GM23338 (cell line): ENCODE measurements around the gene HPS3. TPM values are rescaled to one million over a fixed set of nuclear protein-coding genes. Genes with fewer than 3 reads are reported as not detected.

ENCODE experiments used
- ATAC-seq: fragments of 200-7000 bp; cut with Tn5 transposase; 3 replicates; pipeline ENCODE4 v1.9.1; 2020
- DNase-seq: peaks from one replicate; pipeline ENCODE4 v3.0.0-alpha.2; 2015; ENCODE audit warnings: low spot score
- H2AFZ ChIP-seq: fragments of 200-600 bp; sonication (generic); 2 replicates; pipeline ENCODE4 v1.8.0; 2016; ENCODE audit warnings: antibody characterized with exemption, mild to moderate bottlenecking, moderate library complexity
- H3F3A ChIP-seq: fragments of 200-600 bp; sonication (generic); replicated peaks from 2 replicates; pipeline ENCODE4 v1.8.0; 2017; ENCODE audit warnings: antibody characterized with exemption, mixed run types, low read depth
- H3K27ac ChIP-seq: fragments of 200-600 bp; sonication (generic); 2 replicates; pipeline ENCODE4 v1.6.1; 2016; ENCODE audit warnings: low read depth
- H3K27me3 ChIP-seq: fragments of 200-600 bp; sonication (generic); 2 replicates; pipeline ENCODE4 v1.8.0; 2016; ENCODE audit warnings: mild to moderate bottlenecking, mixed run types, moderate library complexity; ENCODE audit not compliant: insufficient read depth
- H3K36me3 ChIP-seq: fragments of 200-600 bp; sonication (generic); 2 replicates; pipeline ENCODE4 v1.8.0; 2016; ENCODE audit warnings: mild to moderate bottlenecking; ENCODE audit not compliant: insufficient read depth
- H3K4me1 ChIP-seq: fragments of 200-600 bp; sonication (generic); 2 replicates; pipeline ENCODE4 v1.8.0; 2016; ENCODE audit warnings: mild to moderate bottlenecking, moderate library complexity; ENCODE audit not compliant: insufficient read depth
- H3K4me2 ChIP-seq: fragments of 200-600 bp; sonication (generic); 2 replicates; pipeline ENCODE4 v1.7.1; 2017; ENCODE audit warnings: mixed run types
- H3K4me3 ChIP-seq: fragments of 200-600 bp; sonication (generic); 2 replicates; pipeline ENCODE4 v1.6.1; 2016; ENCODE audit warnings: mixed run types
- H3K79me2 ChIP-seq: fragments of 200-600 bp; sonication (generic); replicated peaks from 2 replicates; pipeline ENCODE4 v1.8.0; 2017; ENCODE audit warnings: mild to moderate bottlenecking; ENCODE audit not compliant: insufficient read depth
- H3K9me2 ChIP-seq: fragments of 200-600 bp; sonication (generic); 2 replicates; pipeline ENCODE4 v1.8.0; 2017; ENCODE audit not compliant: insufficient read depth
- H4K20me1 ChIP-seq: fragments of 200-600 bp; sonication (generic); replicated peaks from 2 replicates; pipeline ENCODE4 v1.8.0; 2017; ENCODE audit warnings: mild to moderate bottlenecking; ENCODE audit not compliant: insufficient read depth
- H3K27ac Mint-ChIP-seq: 2 replicates; pipeline ENCODE4 v1.8.0; 2020; ENCODE audit warnings: inconsistent platforms, mild to moderate bottlenecking, moderate library complexity, mixed read lengths
- H3K27me3 Mint-ChIP-seq: 3 replicates; pipeline ENCODE4 v1.8.0; 2022; ENCODE audit warnings: low read depth, mild to moderate bottlenecking, moderate library complexity, mixed read lengths, inconsistent platforms; ENCODE audit not compliant: insufficient read depth, poor library complexity
- H3K36me3 Mint-ChIP-seq: 3 replicates; pipeline ENCODE4 v1.8.0; 2021; ENCODE audit warnings: low read depth, mild to moderate bottlenecking, inconsistent platforms, moderate library complexity, mixed read lengths
- H3K4me1 Mint-ChIP-seq: 3 replicates; pipeline ENCODE4 v1.8.0; 2020; ENCODE audit warnings: mild to moderate bottlenecking, inconsistent platforms, mixed read lengths
- H3K4me3 Mint-ChIP-seq: 3 replicates; pipeline ENCODE4 v1.8.0; 2021; ENCODE audit warnings: moderate library complexity, mild to moderate bottlenecking, inconsistent platforms, mixed read lengths
- H3K9me3 Mint-ChIP-seq: 3 replicates; pipeline ENCODE4 v1.8.0; 2020; ENCODE audit warnings: moderate library complexity, mild to moderate bottlenecking, inconsistent platforms, mixed read lengths
- CREB1 ChIP-seq: fragments of 250-450 bp; sonication (Bioruptor Pico); IDR thresholded peaks from 2 replicates; pipeline ENCODE4 v1.5.0; 2020; ENCODE audit warnings: low read depth, mild to moderate bottlenecking, moderate library complexity
- EZH2 ChIP-seq: fragments of 200-600 bp; sonication (generic); IDR thresholded peaks from one replicate; pipeline ENCODE4 v1.8.0; 2017; ENCODE audit warnings: antibody characterized with exemption, mild to moderate bottlenecking, low read depth; ENCODE audit not compliant: unreplicated experiment
- EZH2phosphoT487 ChIP-seq: fragments of 200-600 bp; sonication (generic); IDR thresholded peaks from one replicate; pipeline ENCODE4 v1.8.1; 2018; ENCODE audit warnings: antibody characterized with exemption; ENCODE audit not compliant: unreplicated experiment
- JUNB ChIP-seq: IDR thresholded peaks from one replicate; pipeline ENCODE4 v1.6.1; 2016; ENCODE audit warnings: antibody characterized with exemption; ENCODE audit not compliant: unreplicated experiment
- NANOG ChIP-seq: IDR thresholded peaks from 2 replicates; pipeline ENCODE4 v1.6.1; 2016; ENCODE audit warnings: antibody characterized with exemption, borderline replicate concordance
- POLR2AphosphoS5 ChIP-seq: IDR thresholded peaks from 2 replicates; pipeline ENCODE4 v1.6.1; 2016; ENCODE audit warnings: antibody characterized with exemption, low read depth
- REST ChIP-seq: IDR thresholded peaks from one replicate; pipeline ENCODE4 v1.6.1; 2018; ENCODE audit warnings: antibody characterized with exemption; ENCODE audit not compliant: unreplicated experiment
- STAT1 ChIP-seq: IDR thresholded peaks from one replicate; pipeline ENCODE4 v1.6.1; 2016; ENCODE audit warnings: antibody characterized with exemption; ENCODE audit not compliant: unreplicated experiment
- ZNF114 ChIP-seq: fragments of 250-450 bp; sonication (Bioruptor Pico); IDR thresholded peaks from 2 replicates; pipeline ENCODE4 v1.5.0; 2020; ENCODE audit warnings: mild to moderate bottlenecking, moderate library complexity
- ZNF331 ChIP-seq: fragments of 250-450 bp; sonication (Bioruptor Pico); IDR thresholded peaks from 2 replicates; pipeline ENCODE4 v1.5.0; 2020; ENCODE audit warnings: low read depth, mild to moderate bottlenecking, moderate library complexity
- polyA plus RNA-seq: library from polyadenylated mRNA; unstranded; fragments of >200 nt; fragmentation: Nextera tagmentation; extraction: Ambion mirVana; gene quantifications from 2 replicates; pipeline ENCODE4 v1.2.1, GENCODE V29; 2016
- total RNA-seq: library from RNA; depleted of rRNA; stranded (reverse); fragments of >200 nt; shearing (Covaris generic); gene quantifications from 2 replicates; pipeline ENCODE4 v1.2.3, GENCODE V29; 2014
- TF ChIP-seq, protein P1 (sequence below): IDR thresholded peaks from 2 replicates; pipeline ENCODE4 v1.6.1; 2016; ENCODE audit warnings: antibody characterized with exemption

Gene HPS3
- total and polyA plus RNA-seq, 2 experiments from 2014 or later = 41.7 to 66.8 TPM

DNA sequence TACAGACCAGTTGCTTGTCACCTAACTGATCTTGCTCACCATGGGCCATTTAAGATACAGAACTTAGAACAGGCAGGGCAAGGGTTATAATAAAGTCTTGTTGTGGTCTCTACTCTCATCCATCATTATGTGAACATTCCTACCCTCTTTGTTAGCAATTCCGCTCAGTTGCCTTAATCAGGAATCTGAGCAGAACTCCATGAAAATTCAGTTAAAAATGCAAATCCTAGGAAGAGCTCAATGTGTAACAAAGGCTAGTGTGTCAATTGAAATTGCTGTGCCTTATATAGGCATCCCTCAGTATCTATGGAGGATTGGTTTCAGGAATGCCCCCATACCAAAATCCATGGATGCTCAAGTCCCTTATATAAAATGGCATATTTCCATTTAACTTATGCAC is 47.7 kb downstream of the HPS3 start (continued):
- TF ChIP-seq, protein P1, sequence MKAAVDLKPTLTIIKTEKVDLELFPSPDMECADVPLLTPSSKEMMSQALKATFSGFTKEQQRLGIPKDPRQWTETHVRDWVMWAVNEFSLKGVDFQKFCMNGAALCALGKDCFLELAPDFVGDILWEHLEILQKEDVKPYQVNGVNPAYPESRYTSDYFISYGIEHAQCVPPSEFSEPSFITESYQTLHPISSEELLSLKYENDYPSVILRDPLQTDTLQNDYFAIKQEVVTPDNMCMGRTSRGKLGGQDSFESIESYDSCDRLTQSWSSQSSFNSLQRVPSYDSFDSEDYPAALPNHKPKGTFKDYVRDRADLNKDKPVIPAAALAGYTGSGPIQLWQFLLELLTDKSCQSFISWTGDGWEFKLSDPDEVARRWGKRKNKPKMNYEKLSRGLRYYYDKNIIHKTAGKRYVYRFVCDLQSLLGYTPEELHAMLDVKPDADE = no peak
- no peak for TF ChIP-seq CREB1 (CRISPR knock-in tag)
- no peak for TF ChIP-seq JUNB
- no peak for TF ChIP-seq EZH2phosphoT487

GRCh38 chr3:149179220-149179619 is 49.8 kb downstream of the HPS3 start:
- H3K4me3 Mint-ChIP-seq = no peak overlapping the region
- Histone ChIP-seq H3K4me1 (no peaks in the 10 kb centered on the region; the same call in 1 of the 2 replicates), H3K79me2 (no peaks in the 10 kb centered on the region), H3K36me3 (0 out of 2 replicates have a peak, but pooled peaks cover 5% of the 10 kb centered on the region), H3K27me3 (no peaks in the 10 kb centered on the region), H3K4me2 (no peak overlapping the region), H2AFZ (no peak overlapping the region), H3K27ac (no peak overlapping the region), H3F3A (no peaks in the 10 kb centered on the region), H3K4me3 (no peak overlapping the region), H4K20me1 (no peaks in the 10 kb centered on the region), H3K9me2 (no peaks in the 10 kb centered on the region)
- no peak overlapping the region for H3K27ac Mint-ChIP-seq
- no peaks in the 10 kb centered on the region; the same call in 2 of the 3 replicates for H3K4me1 Mint-ChIP-seq
- ATAC-seq (no peak), DNase-seq (no peak)
- no peaks in the 10 kb centered on the region; the same call in 2 of the 3 replicates for H3K9me3 Mint-ChIP-seq
- H3K36me3 Mint-ChIP-seq = peaks cover 44% of the 10 kb centered on the region
- peaks cover under 1% of the 10 kb centered on the region for H3K27me3 Mint-ChIP-seq
- no peak for TF ChIP-seq ZNF331 (CRISPR knock-in tag)
- TF ChIP-seq POLR2AphosphoS5 = no peak
- no peak for TF ChIP-seq EZH2
- no peak for TF ChIP-seq NANOG
- TF ChIP-seq JUNB = no peak
- no peak for TF ChIP-seq REST
- no peak for TF ChIP-seq CREB1 (CRISPR knock-in tag)

DNA sequence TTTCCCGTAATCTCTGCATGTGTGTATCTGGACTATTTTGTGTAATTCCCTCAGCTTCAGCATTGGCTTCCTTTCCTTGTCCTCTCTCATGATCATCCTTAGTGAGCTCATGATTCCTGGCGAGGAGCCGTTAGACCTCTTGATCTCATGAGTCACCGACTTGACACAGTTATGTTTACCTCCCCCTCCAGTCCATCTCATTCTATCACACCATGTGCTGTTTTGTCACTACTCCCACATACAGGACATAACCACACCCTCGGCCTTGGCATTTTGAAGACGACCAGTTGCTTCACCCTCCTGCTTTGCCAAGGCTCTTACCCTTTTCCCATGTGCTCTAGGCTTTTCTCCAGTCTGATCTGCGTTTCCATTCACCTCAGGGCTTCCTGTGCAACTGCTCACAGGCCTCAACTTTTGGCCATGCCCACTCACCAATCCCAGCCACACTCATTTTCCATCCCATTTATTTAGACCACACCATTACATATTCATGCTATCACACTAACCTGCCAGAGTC is 50.7 kb downstream of the HPS3 start:
- H4K20me1 ChIP-seq = no peaks in the 10 kb centered on the region
- no peak overlapping the region for H3K27ac ChIP-seq
- Mint-ChIP-seq H3K27ac (no peak overlapping the region), H3K36me3 (peaks cover 40% of the 10 kb centered on the region), H3K4me1 (peaks cover 3% of the 10 kb centered on the region), H3K4me3 (no peak overlapping the region), H3K27me3 (peaks cover 2% of the 10 kb centered on the region), H3K9me3 (no peaks in the 10 kb centered on the region; the same call in 1 of the 3 replicates)
- H3K79me2 ChIP-seq = no peaks in the 10 kb centered on the region
- no peaks in the 10 kb centered on the region for H3K27me3 ChIP-seq
- H3K4me2 ChIP-seq = no peak overlapping the region
- DNase-seq = no peak
- no peak overlapping the region for H3K4me3 ChIP-seq
- H3F3A ChIP-seq = no peaks in the 10 kb centered on the region
- H3K36me3 ChIP-seq = 0 out of 2 replicates have a peak, but pooled peaks cover 5% of the 10 kb centered on the region
- H3K9me2 ChIP-seq = no peaks in the 10 kb centered on the region
- H3K4me1 ChIP-seq = no peaks in the 10 kb centered on the region; the same call in 1 of the 2 replicates
- ATAC-seq = no peak
- H2AFZ ChIP-seq = no peak overlapping the region
- TF ChIP-seq, protein P1 = no peak
- no peak for TF ChIP-seq REST
- TF ChIP-seq POLR2AphosphoS5 = no peak
- TF ChIP-seq NANOG = no peak
- TF ChIP-seq CREB1 (CRISPR knock-in tag) = no peak
- TF ChIP-seq EZH2 = no peak
- no peak for TF ChIP-seq STAT1
- TF ChIP-seq ZNF114 (CRISPR knock-in tag) = no peak
